GM19467 (cell line): ENCODE results near the gene RFC1.
"Not testable (repeated sequence)": the region's sequence is repeated elsewhere in the genome, so short reads cannot be mapped to it uniquely, and the experiment has no call there.

Source experiments
- ATAC-seq: cut with Tn5 transposase; IDR thresholded peaks from one replicate; pipeline ENCODE4 v1.9.1; 2021; ENCODE audit warnings: mild to moderate bottlenecking, moderate library complexity; ENCODE audit not compliant: unreplicated experiment

RFC1 gene

DNA sequence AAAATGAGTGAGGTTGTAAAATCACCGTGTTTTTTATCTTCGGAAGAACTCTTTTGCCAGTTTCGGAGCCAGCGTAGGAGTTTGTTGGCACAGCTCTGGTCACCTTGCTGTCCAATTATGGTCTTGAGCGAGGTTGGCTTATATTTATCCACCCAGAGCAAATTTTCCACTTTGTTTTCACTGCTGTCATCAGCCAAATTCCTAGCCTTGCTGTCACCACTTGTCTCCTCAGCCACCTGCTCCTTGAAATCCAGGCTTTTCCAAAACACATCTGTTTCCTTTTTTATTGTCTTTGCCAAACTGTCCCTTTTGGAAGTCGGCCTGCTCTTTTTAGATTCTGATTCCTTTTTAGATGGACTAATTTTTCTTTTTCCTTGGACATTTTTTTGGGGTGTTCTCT is 57.6 kb downstream of the RFC1 start:
- no peak for ATAC-seq

DNA sequence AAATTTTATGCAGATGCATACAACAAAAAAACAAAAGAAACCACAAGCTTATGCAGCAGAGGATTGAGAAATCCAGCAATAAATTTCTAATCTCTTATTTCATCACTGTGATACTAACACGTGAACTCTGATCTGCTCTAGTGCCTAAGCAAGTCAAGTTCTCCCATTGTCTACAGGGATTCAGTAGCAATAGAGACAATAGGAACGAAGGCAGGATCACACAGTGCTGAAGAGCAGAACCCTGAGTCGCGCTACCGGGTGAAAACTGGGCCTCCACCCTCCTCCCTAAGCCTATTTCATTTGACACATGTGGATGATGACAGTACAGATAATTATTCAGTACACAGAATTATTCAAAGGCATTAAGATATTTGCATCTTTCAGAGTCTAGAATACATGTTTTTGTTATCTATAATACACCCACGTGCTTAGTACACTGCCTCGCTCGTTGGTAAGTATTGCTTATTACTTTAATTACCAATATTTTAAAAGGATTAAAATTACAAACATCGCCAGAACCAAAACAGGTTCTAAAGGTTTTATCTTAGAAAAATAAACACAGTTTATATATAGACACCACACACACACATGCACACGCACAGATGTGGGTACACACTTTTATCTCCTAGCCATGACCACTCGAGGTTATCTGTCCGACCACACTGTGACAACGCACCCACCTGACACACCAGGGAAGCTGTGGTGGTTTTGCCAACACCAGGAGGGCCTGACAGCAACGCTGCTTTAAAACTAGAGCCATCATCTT is 60.1 kb downstream of the RFC1 start:
- no peak for ATAC-seq

DNA sequence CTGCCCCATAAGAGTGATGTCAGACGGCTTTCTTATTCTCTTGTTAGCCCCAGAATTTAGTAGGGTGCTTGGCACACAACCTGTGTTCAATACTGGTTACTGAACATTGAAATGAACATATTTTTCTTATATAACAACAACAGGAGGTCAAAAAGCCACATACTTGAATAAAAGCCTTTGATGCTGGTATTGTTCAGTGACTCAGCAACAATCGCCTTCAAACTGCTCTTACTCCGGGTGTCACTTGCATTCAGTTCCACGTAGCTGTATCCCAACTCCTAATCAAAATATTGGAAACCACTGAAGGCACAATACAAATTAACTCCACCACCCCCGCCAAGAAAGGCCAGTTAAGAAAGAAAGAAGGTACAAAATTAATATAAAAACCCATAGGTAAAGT is 61.5 kb downstream of the RFC1 start:
- no peak for ATAC-seq

DNA sequence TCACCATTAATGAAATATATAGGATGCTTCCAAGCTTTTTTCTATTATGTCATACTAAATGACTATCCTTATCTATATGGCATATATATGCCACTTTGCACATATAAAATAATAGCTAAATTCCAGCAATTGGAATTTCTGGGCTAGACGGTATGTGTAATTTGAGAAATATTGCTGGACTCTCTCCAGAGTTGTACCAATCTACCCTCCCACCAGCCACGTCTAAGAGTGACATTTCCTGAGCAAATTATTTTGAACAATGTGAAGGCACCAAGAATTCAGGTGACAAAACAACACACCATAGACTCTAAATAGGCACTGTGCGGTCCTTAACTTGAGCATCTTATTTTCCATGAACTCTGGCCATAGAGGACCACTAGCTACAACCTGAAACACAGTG is 62.3 kb downstream of the RFC1 start:
- ATAC-seq, result no peak

DNA sequence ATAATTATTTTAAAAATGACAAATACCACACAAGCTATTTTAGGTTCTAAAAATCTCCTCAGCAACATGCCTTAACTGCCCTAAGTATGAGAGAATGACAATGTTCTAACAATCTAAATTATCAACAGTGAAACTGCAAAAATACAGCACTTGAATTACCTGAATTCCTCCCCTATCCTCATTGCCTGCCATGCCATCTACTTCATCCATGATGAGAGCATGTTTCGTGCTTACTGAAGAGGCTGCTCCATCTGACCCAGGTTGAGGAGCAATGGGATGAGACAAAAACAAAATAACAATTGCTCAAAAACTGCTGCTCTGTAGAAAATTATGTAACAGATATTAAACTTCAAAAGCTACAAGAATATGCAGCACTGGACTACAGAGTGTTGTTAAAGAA is 63.3 kb downstream of the RFC1 start:
- ATAC-seq, result no peak

DNA sequence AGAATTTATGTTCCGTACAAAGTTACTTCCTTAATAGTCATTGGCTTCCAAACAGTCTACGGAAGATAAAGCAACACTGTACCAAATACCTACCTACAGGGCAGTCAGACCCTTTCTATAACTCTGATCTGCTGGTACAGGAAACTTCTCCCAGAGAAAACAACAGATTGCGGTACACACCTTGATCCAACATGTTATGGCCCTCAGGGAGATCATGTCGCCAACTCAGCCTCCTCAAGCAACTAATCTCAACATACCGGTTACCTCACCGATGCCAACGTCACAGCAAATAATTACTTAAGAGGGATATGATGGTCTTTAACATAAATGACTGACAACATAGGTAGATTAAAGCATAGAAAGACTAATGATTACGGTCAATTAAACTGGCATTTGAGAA is 70.4 kb downstream of the RFC1 start:
- ATAC-seq, result no peak

DNA sequence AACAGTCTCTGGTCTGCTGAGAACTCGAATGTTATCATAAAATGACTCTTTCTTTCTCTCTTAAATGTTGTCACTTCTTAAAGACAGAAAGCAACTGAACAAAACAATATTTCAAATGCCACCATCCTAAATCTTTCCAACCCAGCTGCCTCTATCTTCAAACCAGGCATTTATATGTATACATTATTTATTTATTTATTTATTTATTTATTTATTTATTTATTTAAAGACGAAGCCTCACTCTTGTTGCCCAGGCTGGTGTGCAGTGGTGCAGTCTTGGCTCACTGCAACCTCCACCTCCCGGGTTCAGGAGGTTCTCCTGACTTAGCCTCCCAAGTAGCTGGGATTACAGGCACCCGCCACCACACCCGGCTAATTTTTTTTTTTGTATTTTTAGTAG is 73.7 kb downstream of the RFC1 start:
- ATAC-seq, result not testable (repeated sequence)

DNA sequence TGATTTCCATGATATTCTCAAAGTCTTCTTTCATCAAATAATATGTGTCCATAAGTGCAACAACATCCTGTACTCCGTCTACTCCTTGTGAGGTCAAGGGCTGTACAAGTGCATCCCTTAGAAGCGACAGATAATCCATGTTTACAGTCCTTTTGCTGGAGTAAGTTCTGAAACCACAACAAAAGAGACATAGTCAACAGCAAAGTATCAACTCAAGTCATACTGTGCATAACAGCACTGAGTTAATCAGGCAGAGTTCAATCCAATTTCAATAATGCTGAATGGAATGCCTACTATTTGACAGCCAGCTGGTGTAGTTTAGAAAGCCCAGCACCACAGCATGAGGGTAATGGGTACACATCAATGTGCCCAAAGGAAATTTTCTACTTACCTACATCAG is 74.5 kb downstream of the RFC1 start:
- ATAC-seq, result no peak

DNA sequence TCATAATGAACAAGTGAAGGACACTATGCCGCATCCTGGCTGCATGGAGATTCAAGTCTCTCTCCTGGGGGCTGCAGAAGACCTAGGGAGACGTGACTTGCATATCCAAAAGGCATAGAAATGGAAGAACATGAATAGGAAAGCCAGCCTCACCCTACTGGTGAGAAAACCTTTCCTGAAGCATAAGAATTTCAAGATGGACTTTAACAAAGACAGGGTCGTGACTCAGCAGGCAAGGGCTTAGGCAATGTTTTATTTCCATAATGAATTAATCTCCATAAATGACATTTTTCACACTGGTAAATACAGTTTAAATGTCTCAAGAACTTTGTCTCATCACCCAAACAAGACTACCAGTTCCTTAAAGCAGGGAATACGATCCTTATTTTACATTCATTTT is 78.9 kb downstream of the RFC1 start:
- no peak for ATAC-seq

DNA sequence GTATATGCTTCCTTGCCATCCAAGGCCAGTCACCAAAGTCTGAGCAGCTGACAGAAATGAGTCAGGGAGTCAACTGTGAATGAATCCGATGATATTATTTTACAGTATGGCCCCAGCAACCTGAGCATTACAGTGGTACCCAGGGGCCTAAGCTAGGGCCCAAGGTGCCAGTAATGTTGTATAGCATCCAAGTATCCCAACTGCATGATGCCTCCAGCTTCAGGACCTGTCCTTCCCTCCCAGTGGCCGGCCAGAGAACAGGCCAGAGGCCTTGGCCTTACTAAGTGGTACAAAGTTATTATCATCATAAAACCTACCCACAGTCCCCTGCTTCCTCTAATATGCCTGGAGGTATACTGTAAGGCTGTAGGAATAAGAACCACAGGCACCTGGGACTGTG is 79.9 kb downstream of the RFC1 start:
- no peak for ATAC-seq

DNA sequence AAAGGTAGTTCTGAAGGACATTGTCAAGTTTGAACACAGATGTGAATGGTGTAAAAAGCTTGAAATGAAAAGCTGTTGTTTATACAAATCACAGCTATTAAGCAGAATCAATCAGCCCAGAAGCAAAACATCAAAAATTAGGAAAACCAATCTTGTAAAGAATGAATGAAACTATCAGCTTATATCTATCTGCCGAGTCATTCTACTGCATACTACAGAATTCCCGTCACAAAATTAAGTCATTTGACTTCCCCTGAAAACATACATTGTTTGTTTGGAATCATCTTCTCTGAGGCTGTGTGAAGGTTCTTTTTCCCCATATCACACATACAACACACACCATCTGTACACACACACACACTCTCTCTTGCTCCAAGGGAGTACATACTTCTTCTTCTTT is 80.3 kb downstream of the RFC1 start:
- no peak for ATAC-seq

DNA sequence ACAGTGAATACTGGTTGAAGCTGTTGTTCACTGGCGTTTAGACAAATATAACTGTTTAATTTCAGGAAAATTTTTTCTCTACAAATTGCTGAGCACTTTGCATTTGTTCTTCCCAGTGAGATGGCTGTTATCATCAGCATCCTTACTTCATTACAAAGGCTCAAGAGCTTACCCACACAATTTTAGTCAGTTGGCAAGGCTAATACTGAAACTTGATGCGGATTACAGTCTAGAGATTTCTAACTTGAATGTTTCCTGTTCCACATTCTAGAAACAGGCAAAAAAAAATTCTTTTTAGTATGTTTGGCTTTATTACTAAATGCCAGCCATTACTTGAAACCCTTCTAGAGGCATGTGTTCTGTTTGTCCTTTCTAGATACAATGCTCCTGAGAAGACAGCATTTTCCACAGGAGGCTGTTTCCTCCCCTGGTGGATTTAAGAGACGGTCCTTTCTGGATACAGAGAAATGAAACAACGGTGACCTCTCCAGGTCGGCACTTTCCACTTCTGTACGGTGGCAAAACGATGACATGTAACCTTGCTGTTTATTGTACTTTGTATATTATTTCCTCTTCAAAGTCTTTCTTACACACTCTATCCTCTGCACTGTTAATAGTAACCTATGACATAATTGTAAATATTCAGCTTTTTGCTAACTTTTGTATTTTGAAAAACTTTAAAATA is 80.9 kb downstream of the RFC1 start:
- ATAC-seq, result no peak

DNA sequence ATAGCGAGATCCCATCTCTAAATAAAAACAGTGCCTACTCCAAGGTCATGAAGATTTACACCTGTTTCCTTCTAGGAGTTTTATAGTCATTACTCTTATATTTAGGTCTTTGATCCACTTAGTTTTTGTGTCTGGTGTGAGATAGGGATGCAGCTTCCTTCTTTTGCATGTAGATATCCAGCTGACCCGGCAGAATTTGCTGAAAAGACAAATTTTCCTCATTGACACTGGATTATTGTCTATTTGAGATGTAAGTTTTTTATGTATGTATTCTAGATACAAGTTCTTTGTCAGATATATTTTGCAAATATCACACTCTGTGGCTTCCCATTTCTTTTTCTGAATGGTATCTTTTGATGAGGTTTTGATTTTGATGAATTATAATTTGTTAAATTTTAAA is 85.4 kb downstream of the RFC1 start:
- no peak for ATAC-seq

DNA sequence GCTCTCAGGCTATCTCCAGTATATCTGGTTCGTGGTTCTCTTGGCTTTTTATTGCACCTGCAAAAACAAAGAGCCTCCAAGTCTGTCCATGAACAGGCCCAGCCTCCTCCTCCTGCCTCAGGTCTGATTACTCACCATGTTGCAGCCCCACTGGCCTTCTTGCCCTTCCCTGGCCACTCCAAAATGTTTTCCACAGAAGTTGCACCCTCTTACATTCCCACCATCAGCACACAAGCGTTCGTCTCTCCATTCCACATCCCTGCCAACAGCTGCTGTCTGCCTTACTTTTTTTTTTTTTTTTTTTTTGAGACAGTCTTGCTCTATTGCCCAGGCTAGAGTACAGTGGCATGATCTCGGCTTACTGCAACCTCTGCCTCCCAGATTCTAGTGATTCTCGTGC is 86.7 kb downstream of the RFC1 start:
- ATAC-seq, result no peak

DNA sequence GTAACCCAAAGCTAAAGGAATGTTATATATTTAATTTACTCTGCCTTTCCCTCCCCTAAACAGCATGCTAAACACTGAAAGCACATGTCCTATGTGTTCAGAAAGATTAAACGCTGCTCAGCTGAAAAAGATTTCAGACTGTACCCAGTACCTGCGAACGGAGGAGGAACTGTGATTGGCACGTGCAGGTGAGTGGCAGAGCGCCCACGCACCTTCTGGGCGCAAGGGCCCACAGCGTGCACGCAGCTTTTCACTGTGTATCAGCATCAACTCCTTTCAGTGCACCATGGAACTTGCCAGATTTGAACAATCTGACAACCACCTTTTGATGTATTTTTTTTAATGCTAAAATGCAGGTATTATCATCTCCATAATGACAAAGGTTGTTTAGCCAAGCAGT is 87.7 kb downstream of the RFC1 start:
- ATAC-seq, result no peak

DNA sequence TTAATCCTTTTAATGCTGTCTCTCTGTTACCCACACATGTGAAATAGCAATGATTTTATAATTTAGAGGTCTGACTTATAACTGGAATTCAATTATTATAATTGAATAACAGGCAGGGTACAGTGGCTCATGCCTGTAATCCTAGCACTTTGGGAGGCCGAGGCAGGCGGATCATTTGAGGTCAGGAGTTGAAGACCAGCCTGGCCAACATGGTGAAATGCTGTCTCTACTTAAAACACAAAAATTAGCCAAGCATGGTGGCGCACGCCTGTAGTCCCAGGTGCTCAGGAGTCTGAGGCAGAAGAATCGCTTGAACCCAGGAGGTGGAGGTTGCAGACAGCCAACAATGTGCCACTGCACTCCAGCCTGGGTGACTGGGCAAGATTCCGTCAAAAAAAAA is 88.5 kb downstream of the RFC1 start:
- ATAC-seq, result not testable (repeated sequence)

DNA sequence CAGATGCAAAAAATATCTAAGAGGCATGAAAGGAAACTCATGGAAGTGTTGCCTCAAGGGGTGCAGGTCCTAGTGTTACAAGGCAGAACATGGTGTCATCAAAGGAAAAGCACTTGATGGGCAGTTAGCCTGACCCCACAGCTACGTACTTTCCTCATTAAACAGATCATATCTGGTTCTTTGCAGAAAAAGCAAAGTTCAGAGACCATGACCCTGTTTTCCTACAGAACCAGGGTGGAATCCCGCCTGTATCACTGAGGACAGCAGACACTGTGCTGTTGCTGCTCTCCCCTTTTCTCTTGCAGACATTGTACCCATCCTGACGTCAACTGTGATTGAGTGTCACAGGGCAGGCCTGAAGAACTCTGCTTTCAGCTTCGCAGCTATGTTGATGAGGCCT is 91.7 kb downstream of the RFC1 start:
- no peak for ATAC-seq

DNA sequence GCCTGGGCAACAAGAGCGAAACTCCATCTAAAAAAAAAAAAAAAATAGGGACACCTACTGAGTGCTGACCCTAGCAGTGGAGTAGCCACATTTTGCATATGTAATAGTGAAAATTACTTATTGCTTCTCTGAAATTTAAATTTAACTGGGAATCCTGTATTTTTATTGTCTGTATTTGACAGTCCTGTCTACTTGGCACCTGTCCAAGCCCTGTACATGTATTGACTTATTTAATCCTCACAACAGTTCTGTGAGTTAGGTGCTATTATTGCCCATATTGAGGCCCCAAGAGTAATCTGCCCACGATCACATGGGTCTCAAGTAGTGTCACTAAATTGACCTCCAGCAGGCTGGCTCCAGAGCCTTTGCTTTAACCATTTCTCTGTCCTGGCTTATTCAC is 102.3 kb downstream of the RFC1 start:
- no peak for ATAC-seq

DNA sequence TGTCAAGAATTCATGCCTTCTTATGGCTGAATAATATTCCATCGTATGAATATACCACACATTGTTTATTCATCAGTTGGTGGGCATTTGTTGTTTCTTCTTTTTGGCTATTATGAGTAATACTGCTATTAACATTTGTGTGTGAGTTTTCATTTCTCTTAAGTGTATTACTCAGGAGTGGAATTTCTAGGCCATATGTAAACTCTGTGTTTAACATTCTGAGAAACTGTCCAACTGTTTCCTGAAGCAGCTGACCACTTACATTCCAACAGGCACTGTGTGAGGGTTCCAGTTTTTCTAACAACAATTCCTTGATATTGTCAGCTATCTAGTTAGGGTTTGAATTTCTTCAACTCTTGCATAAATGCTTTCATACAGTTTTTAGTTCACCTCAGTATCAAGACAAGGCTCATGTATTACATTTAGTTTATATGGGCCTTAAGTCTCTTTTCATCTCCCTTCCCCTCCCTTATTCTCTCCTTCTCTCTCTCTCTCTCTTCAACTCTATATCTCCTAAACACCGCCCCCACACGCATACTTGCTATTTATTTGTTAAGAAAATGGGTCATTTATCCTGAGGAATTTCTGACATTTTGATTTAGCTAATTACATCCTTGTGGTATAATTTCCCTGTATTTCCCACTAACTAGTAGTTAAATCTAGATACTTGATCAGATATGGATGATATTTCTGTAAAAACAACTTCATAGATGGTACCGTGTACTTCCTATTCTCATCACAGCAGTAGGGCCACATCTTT is 106.4 kb downstream of the RFC1 start:
- ATAC-seq, result no peak

DNA sequence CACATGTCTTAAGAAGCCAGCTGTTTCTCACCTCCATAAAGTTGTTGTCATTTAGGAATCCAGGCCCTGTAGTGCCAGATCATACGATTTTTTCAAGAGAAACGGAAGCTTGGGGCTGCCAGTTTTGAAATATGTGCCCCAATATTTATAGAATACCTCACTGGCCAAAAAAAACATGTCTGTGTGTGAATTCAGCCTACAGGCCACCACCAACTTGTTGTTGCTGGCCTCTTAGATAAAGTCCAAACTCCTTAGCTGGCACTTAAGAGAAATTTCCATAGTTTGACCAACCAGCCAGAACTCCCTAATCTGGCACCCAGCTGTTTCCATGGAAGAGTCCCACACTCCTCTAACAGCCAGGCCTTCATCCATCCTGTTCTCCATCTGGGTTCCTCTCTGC is 109.7 kb downstream of the RFC1 start:
- no peak for ATAC-seq

DNA sequence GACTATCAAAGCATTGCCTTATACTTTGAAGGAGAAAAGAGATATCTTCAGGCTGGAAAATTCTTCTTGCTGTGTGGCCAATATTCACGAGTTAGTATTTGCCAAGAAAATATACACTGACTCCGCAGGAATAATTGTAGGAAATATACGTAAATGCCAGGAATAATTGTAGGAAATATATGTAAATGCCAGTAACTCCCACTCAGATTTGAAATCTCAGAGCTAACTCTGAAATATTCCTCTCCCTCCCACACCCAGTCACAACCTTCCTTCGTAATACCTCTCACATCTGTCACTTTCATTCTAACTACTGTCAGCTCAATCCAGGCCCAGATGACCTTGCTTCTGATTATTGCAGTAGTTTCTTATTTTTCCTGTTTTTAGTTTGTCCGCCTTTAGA is 110.3 kb downstream of the RFC1 start:
- no peak for ATAC-seq

DNA sequence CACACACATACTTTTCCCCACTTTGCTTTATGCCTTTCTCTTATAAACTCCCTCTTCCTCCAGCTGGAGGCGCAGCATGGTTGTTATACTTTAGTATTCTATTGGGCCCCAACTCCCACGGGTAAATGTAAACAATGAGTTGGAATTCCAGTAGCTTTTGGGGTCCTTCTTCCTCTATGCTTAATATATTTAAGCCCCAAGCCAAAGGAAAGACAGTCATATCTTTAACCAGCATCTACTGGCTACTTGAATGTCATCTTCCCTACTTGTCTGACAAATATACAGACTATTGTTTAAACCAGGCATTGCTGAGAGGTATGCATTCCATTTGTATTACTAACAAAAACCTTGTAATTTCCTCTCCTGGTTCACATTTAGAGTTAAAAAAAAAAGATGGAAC is 110.9 kb downstream of the RFC1 start:
- no peak for ATAC-seq
